NCI-H2171 (cell line): ENCODE data around the gene GRN.
"Not testable (repeated sequence)": the region's sequence is repeated elsewhere in the genome, so short reads cannot be mapped to it uniquely, and the experiment has no call there.

ENCODE experiments used
- DNase-seq: peaks from one replicate; lab custom pipeline; 2025; lab: John Stamatoyannopoulos, UW

Gene GRN

GRCh38 chr17:44383363-44383762 is 38.3 kb downstream of the GRN start:
- DNase-seq = no peak

GRCh38 chr17:44383861-44384260 is 38.8 kb downstream of the GRN start:
- no peak for DNase-seq

GRCh38 chr17:44384281-44384822 is 39.2 kb downstream of the GRN start:
- no peak for DNase-seq

- DNase-seq = no peak
These were observed 39.8 kb downstream of the GRN start for GRCh38 chr17:44384823-44385286.

- peak; percentile 79 for DNase-seq
These were observed 40.4 kb downstream of the GRN start for GRCh38 chr17:44385287-44386181.

GRCh38 chr17:44386182-44386525 is 41.1 kb downstream of the GRN start:
- DNase-seq = no peak

GRCh38 chr17:44387804-44388203 is 42.7 kb downstream of the GRN start:
- no peak for DNase-seq

- DNase-seq = no peak
These were observed 44.2 kb downstream of the GRN start, which contains the start of gene ITGA2B for GRCh38 chr17:44389281-44389680. Gene ITGA2B, minus strand, starts transcription at chr17:44389649. Its CDS starts 176 bp downstream, at chr17:44389473.

- no peak for DNase-seq
These were observed 44.7 kb downstream of the GRN start for GRCh38 chr17:44389723-44390202.

GRCh38 chr17:44390250-44390870 is 45.3 kb downstream of the GRN start:
- no peak for DNase-seq

GRCh38 chr17:44394112-44394511 is 49.0 kb downstream of the GRN start:
- DNase-seq = not testable (repeated sequence)

GRCh38 chr17:44394833-44395232 is 49.7 kb downstream of the GRN start:
- DNase-seq = no peak

GRCh38 chr17:44396946-44397345 is 51.8 kb downstream of the GRN start:
- DNase-seq = no peak

GRCh38 chr17:44397479-44398440 is 52.7 kb downstream of the GRN start:
- no peak for DNase-seq

GRCh38 chr17:44398692-44399691 is 53.9 kb downstream of the GRN start:
- DNase-seq = no peak

- DNase-seq = no peak
These were observed 55.2 kb downstream of the GRN start for GRCh38 chr17:44400226-44400847.
